B cell (primary cell): Measurements from ENCODE around the gene PSME2. TPM values are rescaled to one million over a fixed set of nuclear protein-coding genes. Genes with fewer than 3 reads are reported as not detected.

Experiments
- ATAC-seq: fragments of 200-7000 bp; cut with Tn5 transposase; one replicate; pipeline ENCODE4 v1.10.0; 2021; ENCODE audit warnings: low read depth, mild to moderate bottlenecking, moderate number of reproducible peaks, moderate library complexity
- CTCF ChIA-PET: fragments of 350-600 bp; sonication (Branson Sonifier 250); formaldehyde crosslinking; loops from one replicate; lab custom pipeline; 2021; ENCODE audit warnings: antibody characterized with exemption, inconsistent platforms; lab: Charles Lee
- POLR2A ChIA-PET: fragments of 350-600 bp; sonication (Branson Sonifier 250); formaldehyde crosslinking; loops from one replicate; lab custom pipeline; 2021; ENCODE audit warnings: antibody characterized with exemption; lab: Charles Lee
- DNase-seq: peaks from one replicate; pipeline ENCODE4 v3.0.0; 2013
- H2AFZ ChIP-seq: 2 replicates; pipeline ENCODE4 v1.6.1; 2012; ENCODE audit warnings: mild to moderate bottlenecking, low read depth, low read length; ENCODE audit not compliant: insufficient read depth, poor library complexity, severe bottlenecking
- H3K27ac ChIP-seq, 2 donors: 1 replicate in 1 of 2; 2 replicates in 1 of 2; pipeline ENCODE4 v1.5.1; 2012 to 2013; ENCODE audit warnings: low read length in 2 of 2, mild to moderate bottlenecking in 2 of 2, moderate library complexity in 1 of 2
- H3K27me3 ChIP-seq, 4 experiments: fragments of 200-600 bp in 1 of 4; sonication (generic) in 1 of 4; replicated peaks in 1 of 4; 1 replicate in 2 of 4; 2 replicates in 2 of 4; pipeline versions ENCODE4 v1.6.1 to v1.7.0; 2013 to 2016; ENCODE audit warnings: low read length in 3 of 4, mild to moderate bottlenecking in 2 of 4, mixed read lengths in 1 of 4, moderate library complexity in 1 of 4; ENCODE audit not compliant: insufficient read depth in 4 of 4, control insufficient read depth in 3 of 4; ENCODE audit errors: control extremely low read depth in 1 of 4
- H3K36me3 ChIP-seq, 2 experiments: replicated peaks in 1 of 2; 1 replicate in 1 of 2; 2 replicates in 1 of 2; pipeline versions ENCODE4 v1.6.1 to v1.7.1; 2013; ENCODE audit warnings: low read length in 1 of 2; ENCODE audit not compliant: insufficient read depth in 2 of 2, control insufficient read depth in 1 of 2; ENCODE audit errors: control extremely low read depth in 1 of 2, extremely low read depth in 1 of 2
- H3K4me1 ChIP-seq, 2 donors: fragments of 200-600 bp in 1 of 2; sonication (generic) in 1 of 2; 1 replicate in 1 of 2; 2 replicates in 1 of 2; pipeline versions ENCODE4 v1.5.1 to v1.6.1; 2013 to 2017; ENCODE audit warnings: low read length in 2 of 2; ENCODE audit not compliant: control insufficient read depth in 2 of 2, insufficient read depth in 2 of 2
- H3K4me2 ChIP-seq: replicated peaks from 2 replicates; pipeline ENCODE3; 2012; ENCODE audit warnings: mild to moderate bottlenecking, low read depth, low read length; ENCODE audit not compliant: poor library complexity, severe bottlenecking
- H3K4me3 ChIP-seq, 5 experiments: fragments of 200-600 bp in 1 of 5; sonication (generic) in 1 of 5; 1 replicate in 3 of 5; 2 replicates in 2 of 5; pipeline versions ENCODE4 v1.5.1 to v1.7.0; 2011 to 2016; ENCODE audit warnings: low read length in 4 of 5, mild to moderate bottlenecking in 4 of 5, low read depth in 2 of 5, control low read depth in 1 of 5, moderate library complexity in 1 of 5; ENCODE audit not compliant: insufficient read depth in 1 of 5; ENCODE audit errors: control extremely low read depth in 1 of 5, extremely low read depth in 1 of 5
- H3K79me2 ChIP-seq: fragments of 200-600 bp; sonication (generic); one replicate; pipeline ENCODE4 v1.6.0; 2016; ENCODE audit warnings: low read length; ENCODE audit not compliant: control insufficient read depth, insufficient read depth
- H3K9ac ChIP-seq: fragments of 200-600 bp; sonication (generic); 2 replicates; pipeline ENCODE4 v1.6.1; 2017; ENCODE audit warnings: mild to moderate bottlenecking, low read length, moderate library complexity
- H3K9me3 ChIP-seq, 3 donors: one replicate each; pipeline versions ENCODE4 v1.6.1 to v1.7.1; 2013; ENCODE audit warnings: low read length in 2 of 3; ENCODE audit not compliant: control insufficient read depth in 2 of 3, insufficient read depth in 1 of 3; ENCODE audit errors: control extremely low read depth in 1 of 3
- H4K20me1 ChIP-seq: 2 replicates; pipeline ENCODE4 v1.6.0; 2012; ENCODE audit warnings: mild to moderate bottlenecking, low read length; ENCODE audit not compliant: insufficient read depth, control insufficient read depth, poor library complexity, severe bottlenecking
- H3K27ac Mint-ChIP-seq: one replicate; pipeline ENCODE4 v1.8.0; 2021; ENCODE audit warnings: mixed read lengths
- H3K27me3 Mint-ChIP-seq: one replicate; pipeline ENCODE4 v1.8.0; 2021; ENCODE audit warnings: mixed read lengths
- H3K4me1 Mint-ChIP-seq: one replicate; pipeline ENCODE4 v1.8.0; 2021; ENCODE audit warnings: mixed read lengths
- H3K4me3 Mint-ChIP-seq: one replicate; pipeline ENCODE4 v1.8.0; 2021; ENCODE audit warnings: mixed read lengths
- H3K9me3 Mint-ChIP-seq: one replicate; pipeline ENCODE4 v1.8.0; 2022; ENCODE audit warnings: mixed read lengths; ENCODE audit not compliant: insufficient read depth
- CTCF ChIP-seq: fragments of 200-600 bp; IDR thresholded peaks from one replicate; pipeline ENCODE4 v1.8.0; 2022; ENCODE audit warnings: antibody characterized with exemption, mild to moderate bottlenecking
- EZH2 ChIP-seq: IDR thresholded peaks from 2 replicates; pipeline ENCODE4 v1.6.1; 2012; ENCODE audit warnings: borderline replicate concordance, low read depth, mild to moderate bottlenecking, moderate library complexity, low read length; ENCODE audit not compliant: insufficient read depth, poor library complexity, severe bottlenecking
- WGBS: methylation state at CpG from one replicate; pipeline ENCODE4 v1.1.5; 2013; ENCODE audit warnings: missing lambda C conversion rate; ENCODE audit not compliant: insufficient coverage; 5-methylcytosine and 5-hydroxymethylcytosine counted together
- intact Hi-C: fragments of 100-400 bp; cut with micrococcal nuclease; formaldehyde crosslinking; loops from one replicate; pipeline ENCODE4 v1.10.0; 2022
- polyA plus RNA-seq: library from polyadenylated mRNA; depleted of rRNA; stranded (reverse); fragments of >200 nt; gene quantifications from 2 replicates; pipeline ENCODE4 v1.2.3, GENCODE V29; 2012
- total RNA-seq, 2 donors: library from RNA; stranded (reverse); fragments of 120-200 nt in 1 of 2; gene quantifications; 1 replicate in 1 of 2; 2 replicates in 1 of 2; pipeline versions ENCODE4 v1.2.3 to v1.2.4, GENCODE V29; 2013 to 2022

PSME2 gene
- total and polyA plus RNA-seq, 2 donors (not counting 1 experiment from before 2014, with no cell fraction given) = 126 to 141 TPM

GRCh38 chr14:24172261-24172860 is 26.0 kb upstream of the PSME2 start:
- Histone ChIP-seq H3K9ac (peak overlapping the region; percentile 70), H3K27ac (no peak overlapping the region), H2AFZ (peak overlapping the region; percentile 65), H3K4me2 (peak overlapping the region; percentile 92), H3K4me1 (peaks cover 11 to 23% of the 10 kb centered on the region in 2 donors), H3K27me3 (no peaks in the 10 kb centered on the region), H3K36me3 (peaks cover 0 to 18% of the 10 kb centered on the region in 2 experiments), H4K20me1 (peaks cover under 1% of the 10 kb centered on the region), H3K79me2 (no peaks in the 10 kb centered on the region), H3K9me3 (no peaks in the 10 kb centered on the region), H3K4me3 (peak overlapping the region; percentile 47 to 72 (median 60))
- no peaks in the 10 kb centered on the region for H3K27me3 Mint-ChIP-seq
- POLR2A ChIA-PET = interaction anchor here (1.4 to 2.0 kb wide), 4 partner anchors 11 to 58 kb away, joined by 4 to 18 read pairs (median 10); partner anchors contain the start of genes DCAF11, IPO4, IRF9 and NRL
- H3K4me1 Mint-ChIP-seq = peaks cover 20% of the 10 kb centered on the region
- DNase-seq (no peak), ATAC-seq (no peak)
- intact Hi-C loops = no loop called here
- TF ChIP-seq CTCF (no peak), EZH2 (no peak)
- CTCF ChIA-PET = interaction anchor here (3.1 kb wide), 1 partner anchor 12 kb away, joined by 22 read pairs; the partner anchor contains the start of gene IRF9
- 14% methylated on average over 19 of the region's 30 CpGs for WGBS
- H3K27ac Mint-ChIP-seq = peak overlapping the region; percentile 79
- no peaks in the 10 kb centered on the region for H3K9me3 Mint-ChIP-seq
- H3K4me3 Mint-ChIP-seq = peak overlapping the region; percentile 93
